ENCODE results near the gene RAB39A.

GRCh38 chr11:108008656-108009496, 80.6 kb downstream of the RAB39A start, which contains the start of gene CUL5:
- peak; percentile 79 to 85 for TF ChIP-seq CTCF (conservative IDR thresholded peaks at IDR 0.05 in 1 of 2, IDR thresholded peaks at IDR 0.05 in 1 of 2; ENCODE audit: low read depth in 1 of 2, low read length in 2 of 2)
- TF ChIP-seq EZH2 (IDR thresholded peaks at IDR 0.05; ENCODE audit: low read length, missing control alignments): no peak
